Endothelial cell of umbilical vein (primary cell): ENCODE data around the gene NME2.

Experiments used
- EZH2 ChIP-seq: IDR thresholded peaks from 2 replicates; pipeline ENCODE4 v1.6.1; 2012; ENCODE audit warnings: borderline replicate concordance, low read depth, mild to moderate bottlenecking, moderate library complexity, low read length, inconsistent platforms; ENCODE audit not compliant: severe bottlenecking
- GATA2 ChIP-seq: IDR thresholded peaks from 2 replicates; pipeline ENCODE4 v1.7.0; 2011; ENCODE audit warnings: low read depth, mild to moderate bottlenecking, moderate library complexity, mixed read lengths, low read length; ENCODE audit not compliant: insufficient read length, insufficient read depth
- JUN ChIP-seq: IDR thresholded peaks from 2 replicates; pipeline ENCODE4 v1.6.1; 2011; ENCODE audit warnings: borderline replicate concordance, low read depth; ENCODE audit not compliant: insufficient read length, insufficient read depth
- MAX ChIP-seq: IDR thresholded peaks from 2 replicates; pipeline ENCODE4 v1.6.1; 2011; ENCODE audit not compliant: insufficient read depth, insufficient read length
- POLR2A ChIP-seq: IDR thresholded peaks from 2 replicates; pipeline ENCODE4 v1.6.1; 2012; ENCODE audit warnings: low read depth, mild to moderate bottlenecking, control low read depth, low read length
- POLR2AphosphoS5 ChIP-seq: IDR thresholded peaks from 2 replicates; pipeline ENCODE4 v1.6.1; 2012; ENCODE audit warnings: low read depth, mild to moderate bottlenecking, control low read depth, low read length, moderate library complexity; ENCODE audit not compliant: insufficient read depth
- TF ChIP-seq, protein P1 (sequence below), 2 donors: IDR thresholded peaks; 1 replicate in 1 of 2; 2 replicates in 1 of 2; pipeline ENCODE4 v1.5.1; 2011; ENCODE audit warnings: low read length in 2 of 2, mild to moderate bottlenecking in 2 of 2, moderate library complexity in 2 of 2, control low read depth in 1 of 2, inconsistent platforms in 1 of 2, low read depth in 1 of 2; ENCODE audit not compliant: insufficient read depth in 1 of 2; ENCODE audit errors: extremely low read depth in 1 of 2

GRCh38 chr17:51214920-51215319 lies 48.7 kb downstream of the NME2 start:
- TF ChIP-seq MAX (no peak), POLR2A (no peak), GATA2 (peak; percentile 77), POLR2AphosphoS5 (no peak), EZH2 (no peak), JUN (no peak)
- TF ChIP-seq, protein P1, sequence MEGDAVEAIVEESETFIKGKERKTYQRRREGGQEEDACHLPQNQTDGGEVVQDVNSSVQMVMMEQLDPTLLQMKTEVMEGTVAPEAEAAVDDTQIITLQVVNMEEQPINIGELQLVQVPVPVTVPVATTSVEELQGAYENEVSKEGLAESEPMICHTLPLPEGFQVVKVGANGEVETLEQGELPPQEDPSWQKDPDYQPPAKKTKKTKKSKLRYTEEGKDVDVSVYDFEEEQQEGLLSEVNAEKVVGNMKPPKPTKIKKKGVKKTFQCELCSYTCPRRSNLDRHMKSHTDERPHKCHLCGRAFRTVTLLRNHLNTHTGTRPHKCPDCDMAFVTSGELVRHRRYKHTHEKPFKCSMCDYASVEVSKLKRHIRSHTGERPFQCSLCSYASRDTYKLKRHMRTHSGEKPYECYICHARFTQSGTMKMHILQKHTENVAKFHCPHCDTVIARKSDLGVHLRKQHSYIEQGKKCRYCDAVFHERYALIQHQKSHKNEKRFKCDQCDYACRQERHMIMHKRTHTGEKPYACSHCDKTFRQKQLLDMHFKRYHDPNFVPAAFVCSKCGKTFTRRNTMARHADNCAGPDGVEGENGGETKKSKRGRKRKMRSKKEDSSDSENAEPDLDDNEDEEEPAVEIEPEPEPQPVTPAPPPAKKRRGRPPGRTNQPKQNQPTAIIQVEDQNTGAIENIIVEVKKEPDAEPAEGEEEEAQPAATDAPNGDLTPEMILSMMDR (IDR thresholded peaks at IDR 0.05; ENCODE audit: extremely low read depth in 1 of 2, insufficient read depth in 1 of 2, low read depth in 1 of 2, low read length in 2 of 2): no peak
